AG04449 (cell line): Measurements from ENCODE around the gene ARSI.

Experiments
- CTCF ChIA-PET: fragments of 350-600 bp; formaldehyde crosslinking; extraction: SDS; loops from one replicate; lab custom pipeline; 2021; ENCODE audit warnings: antibody characterized with exemption; lab: Yijun Ruan, JAX
- POLR2A ChIA-PET: fragments of 400-600, 350-600 bp; formaldehyde crosslinking; extraction: SDS; loops from one replicate; lab custom pipeline; 2020; ENCODE audit warnings: antibody characterized with exemption, inconsistent platforms; lab: Yijun Ruan, JAX
- DNase-seq: peaks from one replicate; pipeline ENCODE4 v3.0.0-alpha.2; 2010; ENCODE audit warnings: low read depth, low spot score
- H3K4me3 ChIP-seq: 2 replicates; pipeline ENCODE4 v1.5.1; 2011; ENCODE audit warnings: low read depth, mild to moderate bottlenecking, control low read depth, low read length
- CTCF ChIP-seq: IDR thresholded peaks from one replicate; pipeline ENCODE4 v1.5.1; 2011; ENCODE audit warnings: mild to moderate bottlenecking, moderate library complexity, low read length, control low read depth, inconsistent platforms; ENCODE audit not compliant: insufficient read depth; ENCODE audit errors: missing control alignments

Gene ARSI

DNA sequence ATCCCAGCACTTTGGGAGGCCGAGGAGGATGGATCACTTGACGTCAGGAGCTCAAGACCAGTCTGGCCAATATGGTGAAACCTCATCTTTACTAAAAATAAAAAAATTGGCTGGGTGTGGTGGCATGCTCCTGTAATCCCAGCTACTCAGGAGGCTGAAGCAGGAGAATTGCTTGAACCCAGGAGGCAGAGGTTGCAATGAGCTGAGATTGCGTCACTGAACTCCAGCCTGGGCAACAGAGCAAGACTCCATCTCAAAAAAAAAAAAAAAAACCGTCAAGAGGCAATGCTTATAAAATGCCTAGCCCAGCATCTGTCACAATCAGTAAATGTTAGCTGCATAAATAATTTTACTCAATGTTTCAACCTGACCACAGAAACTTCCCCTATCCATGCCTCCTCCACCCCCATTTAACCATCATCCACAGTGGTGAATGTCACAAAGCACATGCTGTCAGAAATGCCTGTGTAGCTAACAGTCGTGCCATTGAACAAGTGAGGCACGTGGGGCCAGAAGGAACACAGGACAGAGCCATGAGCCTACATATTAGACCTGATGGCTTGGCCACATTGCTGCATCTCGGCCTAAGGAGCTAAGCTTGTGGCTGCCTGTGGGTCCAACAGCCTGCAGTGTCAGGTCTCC, 38.0 kb upstream of the ARSI start:
- H3K4me3 ChIP-seq = no peak overlapping the region
- ChIA-PET CTCF (interaction anchor here (1.0 to 4.9 kb wide), 2 partner anchors 9 to 68 kb away, joined by 3 to 37 read pairs; no protein-coding TSS in a partner anchor), POLR2A (no interaction called here)
- no peak for DNase-seq
- TF ChIP-seq CTCF = no peak

- CTCF ChIA-PET = interaction anchor here (0.8 to 4.9 kb wide), 2 partner anchors 10 to 14 kb away, joined by 5 to 37 read pairs; no protein-coding TSS in a partner anchor
- no peak for TF ChIP-seq CTCF
- H3K4me3 ChIP-seq = no peak overlapping the region
- DNase-seq = no peak
- POLR2A ChIA-PET = no interaction called here
Measured at GRCh38 chr5:150339841-150340240, 37.1 kb upstream of the ARSI start.

- CTCF ChIA-PET = interaction anchor here (0.9 to 4.9 kb wide), 2 partner anchors 8 to 11 kb away, joined by 3 to 37 read pairs; no protein-coding TSS in a partner anchor
- H3K4me3 ChIP-seq = no peak overlapping the region
- no peak for TF ChIP-seq CTCF
- no peak for DNase-seq
- POLR2A ChIA-PET = no interaction called here
Measured at GRCh38 chr5:150339165-150339564, 36.5 kb upstream of the ARSI start.

GRCh38 chr5:150338546-150338945, 35.8 kb upstream of the ARSI start:
- H3K4me3 ChIP-seq = no peak overlapping the region
- ChIA-PET CTCF (interaction anchor here (0.9 to 4.9 kb wide), 2 partner anchors 9 to 12 kb away, joined by 3 to 37 read pairs; no protein-coding TSS in a partner anchor), POLR2A (no interaction called here)
- no peak for TF ChIP-seq CTCF
- no peak for DNase-seq

DNA sequence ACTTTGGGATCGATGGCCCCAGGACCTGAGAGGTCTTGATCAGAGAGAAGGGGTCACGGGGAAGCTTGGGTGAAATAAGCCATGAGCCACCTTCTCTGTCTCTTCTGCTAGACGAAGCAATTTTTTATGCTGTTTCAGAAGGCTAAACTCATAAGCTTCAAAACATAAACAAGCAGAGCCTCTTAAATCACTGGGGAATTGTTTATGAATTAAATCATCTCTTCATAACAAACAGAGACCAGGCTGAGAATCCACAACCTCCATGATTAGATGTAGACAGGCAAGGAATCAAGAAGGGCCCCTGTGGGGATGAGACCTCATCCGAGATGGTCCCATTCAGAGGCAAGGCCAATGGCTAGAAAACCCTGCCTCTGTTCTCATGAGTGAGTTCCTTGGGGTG, 33.1 kb upstream of the ARSI start:
- H3K4me3 ChIP-seq = no peak overlapping the region
- no peak for DNase-seq
- ChIA-PET POLR2A (no interaction called here), CTCF (interaction anchor here (1.2 to 4.0 kb wide), 4 partner anchors 12 to 101 kb away, joined by 3 to 26 read pairs (median 3); no protein-coding TSS in a partner anchor)
- TF ChIP-seq CTCF = no peak

DNA sequence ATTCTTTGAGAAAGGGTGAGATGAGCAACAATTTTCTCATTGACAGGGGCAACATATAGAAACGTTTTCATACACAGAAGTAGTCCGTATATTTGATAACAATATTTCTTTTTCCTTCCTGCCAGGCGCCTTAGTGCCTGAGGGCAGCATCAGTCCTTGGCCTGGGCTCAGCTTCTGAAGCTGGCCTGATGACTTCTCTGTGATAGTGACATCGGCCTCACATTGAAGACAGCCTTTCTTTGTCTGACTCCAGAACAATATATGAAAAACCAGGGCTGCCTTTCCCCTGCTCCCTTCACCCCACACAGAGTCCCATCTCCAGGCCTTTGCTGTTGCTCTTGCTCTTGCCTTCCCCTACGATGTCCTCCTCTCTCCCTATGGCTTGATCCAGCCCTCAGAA, 30.7 kb upstream of the ARSI start:
- ChIA-PET POLR2A (no interaction called here), CTCF (interaction anchor here (0.8 to 2.0 kb wide), 2 partner anchors 13 to 102 kb away, joined by 3 to 5 read pairs; no protein-coding TSS in a partner anchor)
- no peak for TF ChIP-seq CTCF
- DNase-seq = no peak
- no peak overlapping the region for H3K4me3 ChIP-seq
